Measurements from ENCODE around the gene AURKAIP1.

AURKAIP1 gene

DNA sequence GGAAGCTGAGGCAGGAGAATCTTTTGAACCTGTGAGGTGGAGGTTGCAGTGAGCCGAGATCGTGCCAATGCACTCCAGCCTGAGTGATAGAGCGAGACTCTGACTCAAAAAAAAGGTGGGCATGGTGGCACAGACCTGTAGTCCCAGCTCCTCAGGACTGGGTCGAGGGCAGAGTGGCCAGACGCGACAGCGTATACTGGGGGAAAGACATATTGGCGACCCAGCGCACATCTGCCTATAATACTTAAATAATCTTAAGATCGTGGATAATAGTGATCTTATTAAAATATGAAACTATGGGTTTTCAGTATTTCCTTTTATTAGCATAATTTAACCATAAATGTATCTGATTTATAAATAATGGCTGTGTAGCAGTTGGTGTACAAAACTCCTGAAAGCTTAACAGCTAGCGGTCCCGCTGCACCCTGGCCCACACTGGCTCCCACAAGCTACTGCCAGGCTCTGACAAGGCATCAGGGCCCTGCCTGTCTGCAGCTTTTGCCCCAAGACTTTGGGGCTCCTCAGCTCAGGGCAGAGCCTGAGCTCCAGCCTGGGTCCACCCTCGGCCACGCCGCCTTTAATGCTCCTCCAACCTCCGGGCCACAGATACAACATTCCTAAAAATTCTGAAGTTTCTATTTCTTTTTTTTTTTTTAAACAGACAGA, 2.7 kb upstream of the AURKAIP1 start:
- peaks cover 28% of the 10 kb centered on the region for H3K36me3 ChIP-seq
- no peak overlapping the region for H3K4me3 ChIP-seq (ENCODE audit: low read depth, low read length)
- DNase-seq: no peak
- no peaks in the 10 kb centered on the region for H3K27me3 ChIP-seq (ENCODE audit: insufficient read depth, low read depth, severe bottlenecking)
- H3K27ac ChIP-seq: no peak overlapping the region
- no peak for TF ChIP-seq CTCF (IDR thresholded peaks at IDR 0.05; ENCODE audit: low read depth, low read length)
- no peaks in the 10 kb centered on the region for H3K9me3 ChIP-seq (ENCODE audit: severe bottlenecking)

- no peaks in the 10 kb centered on the region for H3K27me3 ChIP-seq (ENCODE audit: insufficient read depth, low read depth, severe bottlenecking)
- peaks cover 34% of the 10 kb centered on the region for H3K36me3 ChIP-seq
- H3K9me3 ChIP-seq (ENCODE audit: severe bottlenecking): no peaks in the 10 kb centered on the region
- H3K27ac ChIP-seq: no peak overlapping the region
- no peak for DNase-seq
- no peak for TF ChIP-seq CTCF (IDR thresholded peaks at IDR 0.05; ENCODE audit: low read depth, low read length)
- H3K4me3 ChIP-seq (ENCODE audit: low read depth, low read length): no peak overlapping the region
Measured at GRCh38 chr1:1376551-1377226, 1.7 kb upstream of the AURKAIP1 start.

GRCh38 chr1:1374589-1374928, 448 bp downstream of the AURKAIP1 start:
- H3K27ac ChIP-seq: peak overlapping the region; percentile 92
- H3K36me3 ChIP-seq: peaks cover 39% of the 10 kb centered on the region
- no peak for DNase-seq
- H3K9me3 ChIP-seq (ENCODE audit: severe bottlenecking): no peaks in the 10 kb centered on the region
- H3K27me3 ChIP-seq (ENCODE audit: insufficient read depth, low read depth, severe bottlenecking): no peaks in the 10 kb centered on the region
- peak overlapping the region; percentile 93 for H3K4me3 ChIP-seq (ENCODE audit: low read depth, low read length)
- TF ChIP-seq CTCF (IDR thresholded peaks at IDR 0.05; ENCODE audit: low read depth, low read length): no peak

- no peaks in the 10 kb centered on the region for H3K27me3 ChIP-seq (ENCODE audit: insufficient read depth, low read depth, severe bottlenecking)
- peak overlapping the region; percentile 92 for H3K27ac ChIP-seq
- no peaks in the 10 kb centered on the region for H3K9me3 ChIP-seq (ENCODE audit: severe bottlenecking)
- no peak for TF ChIP-seq CTCF (IDR thresholded peaks at IDR 0.05; ENCODE audit: low read depth, low read length)
- H3K4me3 ChIP-seq (ENCODE audit: low read depth, low read length): peak overlapping the region; percentile 93
- peaks cover 39% of the 10 kb centered on the region for H3K36me3 ChIP-seq
- DNase-seq: no peak
Measured at GRCh38 chr1:1373815-1374588, 1.0 kb downstream of the AURKAIP1 start.

DNA sequence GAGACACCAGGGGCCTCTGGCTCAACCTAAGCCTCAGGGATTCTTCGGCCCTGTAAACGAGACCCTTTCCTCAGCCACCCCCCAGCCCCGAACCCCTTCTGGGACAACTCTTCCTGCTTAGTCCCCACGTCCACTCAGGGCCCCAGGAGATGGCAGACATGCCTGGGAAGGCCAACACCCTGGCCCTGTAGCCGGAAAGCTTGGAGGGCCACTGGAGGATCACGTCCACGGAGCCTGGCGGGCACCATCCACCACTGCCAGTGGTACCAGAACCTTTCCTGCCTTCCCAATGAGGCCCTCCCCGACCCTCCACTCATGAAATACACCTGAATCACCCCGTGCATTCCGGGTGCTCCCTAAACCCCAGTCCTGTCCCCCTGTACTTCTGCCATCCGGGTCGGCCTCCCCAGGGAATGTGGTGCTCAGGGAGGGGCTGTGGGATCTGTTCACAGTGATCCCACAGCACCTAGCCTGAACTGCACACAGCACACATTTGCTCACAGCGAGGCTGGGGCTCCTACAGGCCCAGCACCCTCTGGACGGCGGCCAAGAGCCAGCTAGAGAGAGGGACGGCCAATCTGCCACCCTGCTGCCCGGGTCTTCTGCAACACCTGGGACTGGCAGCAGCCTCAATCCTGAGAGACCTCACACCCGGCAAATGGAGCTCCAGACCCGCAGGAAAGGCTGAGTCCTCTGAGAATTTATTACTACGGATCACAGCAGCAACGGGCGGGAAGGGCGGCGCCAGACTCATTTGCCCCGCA, 1.8 kb downstream of the AURKAIP1 start:
- H3K27me3 ChIP-seq (ENCODE audit: insufficient read depth, low read depth, severe bottlenecking): no peaks in the 10 kb centered on the region
- no peak overlapping the region for H3K4me3 ChIP-seq (ENCODE audit: low read depth, low read length)
- H3K27ac ChIP-seq: no peak overlapping the region
- TF ChIP-seq CTCF (IDR thresholded peaks at IDR 0.05; ENCODE audit: low read depth, low read length): no peak
- no peak for DNase-seq
- peaks cover 39% of the 10 kb centered on the region for H3K36me3 ChIP-seq
- H3K9me3 ChIP-seq (ENCODE audit: severe bottlenecking): no peaks in the 10 kb centered on the region

Data from WERI-Rb-1 (cell line).